H1 (cell line): ENCODE results near the gene HSF5.

Experiments
- POLR2A ChIP-seq, 2 experiments: IDR thresholded peaks; 1 replicate in 1 of 2; 2 replicates in 1 of 2; pipeline ENCODE4 v1.6.1; 2011; ENCODE audit warnings: low read depth in 2 of 2, low read length in 2 of 2, mild to moderate bottlenecking in 2 of 2; ENCODE audit errors: control extremely low read depth in 1 of 2
- SRF ChIP-seq: IDR thresholded peaks from 2 replicates; pipeline ENCODE4 v1.6.1; 2011; ENCODE audit warnings: mild to moderate bottlenecking, low read depth, low read length, moderate library complexity

- TF ChIP-seq SRF, result no peak
- TF ChIP-seq POLR2A (IDR thresholded peaks at IDR 0.05; ENCODE audit: control extremely low read depth in 1 of 2, low read depth in 2 of 2, low read length in 2 of 2), result no peak
Observed at GRCh38 chr17:58476812-58477211, 11.4 kb downstream of the HSF5 start.
